Keratinocyte (primary cell): Measurements from ENCODE around the gene ATP7B. TPM values are rescaled to one million over a fixed set of nuclear protein-coding genes. Genes with fewer than 3 reads are reported as not detected.

Experiments
- DNase-seq: peaks from one replicate; pipeline ENCODE4 v3.0.0-alpha.2; 2011; ENCODE audit warnings: low read depth, missing footprints, low spot score
- FAIRE-seq: peaks from 2 replicates; lab custom pipeline; 2011; peaks lifted over from hg19 to GRCh38; lab: Jason Lieb, UNC
- H2AFZ ChIP-seq: 2 replicates; pipeline ENCODE4 v1.6.0; 2012; ENCODE audit warnings: low read length, control low read depth, inconsistent platforms; ENCODE audit not compliant: control insufficient read depth
- H3K27ac ChIP-seq: 2 replicates; pipeline ENCODE4 v1.5.1; 2011; ENCODE audit warnings: low read length; ENCODE audit not compliant: control insufficient read depth, insufficient read depth
- H3K27me3 ChIP-seq: 3 replicates; pipeline ENCODE4 v1.6.0; 2011; ENCODE audit warnings: low read length; ENCODE audit not compliant: control insufficient read depth, insufficient read depth; ENCODE audit errors: extremely low read depth
- H3K36me3 ChIP-seq, 2 experiments: 2 replicates in 1 of 2; 3 replicates in 1 of 2; pipeline ENCODE4 v1.5.1; 2011; ENCODE audit warnings: low read length in 2 of 2, mild to moderate bottlenecking in 1 of 2; ENCODE audit not compliant: control insufficient read depth in 2 of 2, insufficient read depth in 2 of 2; ENCODE audit errors: extremely low read depth in 1 of 2
- H3K4me1 ChIP-seq: 3 replicates; pipeline ENCODE4 v1.5.1; 2011; ENCODE audit warnings: low read length; ENCODE audit not compliant: control insufficient read depth, insufficient read depth; ENCODE audit errors: extremely low read depth
- H3K4me2 ChIP-seq: 3 replicates; pipeline ENCODE4 v1.6.0; 2011; ENCODE audit warnings: low read depth, low read length; ENCODE audit not compliant: control insufficient read depth, insufficient read depth; ENCODE audit errors: extremely low read depth
- H3K4me3 ChIP-seq, 3 experiments: fragments of 200-600 bp in 1 of 3; sonication (generic) in 1 of 3; 2 replicates in 2 of 3; 3 replicates in 1 of 3; pipeline ENCODE4 v1.5.1; 2011 to 2016; ENCODE audit warnings: low read length in 3 of 3, mild to moderate bottlenecking in 3 of 3, control low read depth in 2 of 3, inconsistent platforms in 1 of 3, low read depth in 1 of 3, mixed read lengths in 1 of 3, mixed run types in 1 of 3, moderate library complexity in 1 of 3; ENCODE audit not compliant: control insufficient read depth in 2 of 3, insufficient read depth in 2 of 3; ENCODE audit errors: extremely low read depth in 1 of 3
- H3K79me2 ChIP-seq: 2 replicates; pipeline ENCODE4 v1.6.0; 2012; ENCODE audit warnings: low read length; ENCODE audit not compliant: control insufficient read depth, insufficient read depth
- H3K9ac ChIP-seq: 3 replicates; pipeline ENCODE4 v1.6.0; 2011; ENCODE audit warnings: low read length; ENCODE audit not compliant: control insufficient read depth, insufficient read depth; ENCODE audit errors: extremely low read depth
- H3K9me1 ChIP-seq: 3 replicates; pipeline ENCODE4 v1.6.0; 2011; ENCODE audit warnings: low read length; ENCODE audit not compliant: control insufficient read depth, insufficient read depth; ENCODE audit errors: extremely low read depth
- H3K9me3 ChIP-seq: 2 replicates; pipeline ENCODE4 v1.5.1; 2012; ENCODE audit warnings: low read depth, low read length; ENCODE audit not compliant: control insufficient read depth
- H4K20me1 ChIP-seq: 3 replicates; pipeline ENCODE4 v1.6.0; 2011; ENCODE audit warnings: low read length; ENCODE audit not compliant: control insufficient read depth, insufficient read depth; ENCODE audit errors: extremely low read depth
- CTCF ChIP-seq, 3 experiments: IDR thresholded peaks in 1 of 3; conservative IDR thresholded peaks in 1 of 3; optimal IDR thresholded peaks in 1 of 3; 2 replicates in 2 of 3; 3 replicates in 1 of 3; pipeline versions ENCODE3 to v1.5.1; 2011; ENCODE audit warnings: low read length in 3 of 3, mild to moderate bottlenecking in 3 of 3, moderate library complexity in 2 of 3, control low read depth in 1 of 3, inconsistent platforms in 1 of 3; ENCODE audit not compliant: insufficient read depth in 2 of 3; ENCODE audit errors: extremely low read depth in 1 of 3
- EZH2 ChIP-seq: IDR thresholded peaks from one replicate; pipeline ENCODE4 v1.6.1; 2012; ENCODE audit warnings: inconsistent platforms, mild to moderate bottlenecking, low read length, moderate library complexity
- dilution Hi-C: fragments of 300-500 bp; cut with MboI; formaldehyde crosslinking; loops from one replicate; pipeline ENCODE4 v1.7.0; 2020; ENCODE audit warnings: low sequenced_read_pairs; ENCODE audit not compliant: extremely low pct_ligation_motif_present
- polyA plus RNA-seq, 5 experiments: library from polyadenylated mRNA; depleted of rRNA in 3 of 5; stranded (reverse) in 3 of 5; stranded (forward) in 1 of 5; unstranded in 1 of 5; fragments of >200 nt; gene quantifications; 1 replicate in 1 of 5; 2 replicates in 3 of 5; 3 replicates in 1 of 5; pipeline versions ENCODE4 v1.2.1 to v1.2.3, GENCODE V29; 2011 to 2012; ENCODE audit warnings: missing spikeins in 2 of 5, low read depth in 1 of 5, low replicate concordance in 1 of 5

ATP7B gene
- polyA plus RNA-seq, 1 donor (not counting 4 experiments of a cell fraction or from before 2014, with no cell fraction given) = 5.2 TPM

GRCh38 chr13:52047463-52047862 lies 36.2 kb upstream of the ATP7B start:
- FAIRE-seq = no peak
- dilution Hi-C loops = no loop called here
- H3K27me3 ChIP-seq = no peaks in the 10 kb centered on the region

GRCh38 chr13:52043675-52044074 lies 32.4 kb upstream of the ATP7B start:
- no peaks in the 10 kb centered on the region for H3K9me3 ChIP-seq
- no peak overlapping the region for H3K9ac ChIP-seq
- DNase-seq (no peak), FAIRE-seq (no peak)
- dilution Hi-C loops = no loop called here
- no peaks in the 10 kb centered on the region for H4K20me1 ChIP-seq
- no peak overlapping the region for H3K4me2 ChIP-seq
- no peaks in the 10 kb centered on the region for H3K9me1 ChIP-seq
- no peaks in the 10 kb centered on the region for H3K79me2 ChIP-seq
- H2AFZ ChIP-seq = no peak overlapping the region
- H3K4me1 ChIP-seq = no peaks in the 10 kb centered on the region
- TF ChIP-seq EZH2 (no peak), CTCF (optimal IDR thresholded peaks at IDR 0.05 in 1 of 3, IDR thresholded peaks at IDR 0.05 in 1 of 3, conservative IDR thresholded peaks at IDR 0.05 in 1 of 3; ENCODE audit: extremely low read depth in 1 of 3, insufficient read depth in 2 of 3, low read length in 3 of 3) (no peak)
- no peaks in the 10 kb centered on the region for H3K36me3 ChIP-seq
- no peaks in the 10 kb centered on the region for H3K27me3 ChIP-seq
- H3K4me3 ChIP-seq = no peak overlapping the region
- H3K27ac ChIP-seq = no peak overlapping the region

More at GRCh38 chr13:52047463-52047862, 36.2 kb upstream of the ATP7B start:
- H3K4me1 ChIP-seq = no peaks in the 10 kb centered on the region
- H4K20me1 ChIP-seq = no peaks in the 10 kb centered on the region
- H3K4me3 ChIP-seq = no peak overlapping the region
- H2AFZ ChIP-seq = no peak overlapping the region
- no peak overlapping the region for H3K4me2 ChIP-seq
- H3K9me3 ChIP-seq = no peaks in the 10 kb centered on the region
- TF ChIP-seq CTCF (optimal IDR thresholded peaks at IDR 0.05 in 1 of 3, IDR thresholded peaks at IDR 0.05 in 1 of 3, conservative IDR thresholded peaks at IDR 0.05 in 1 of 3; ENCODE audit: extremely low read depth in 1 of 3, insufficient read depth in 2 of 3, low read length in 3 of 3) (no peak), EZH2 (no peak)
- DNase-seq = no peak
- no peak overlapping the region for H3K9ac ChIP-seq
- H3K36me3 ChIP-seq = no peaks in the 10 kb centered on the region
- no peak overlapping the region for H3K27ac ChIP-seq
- H3K79me2 ChIP-seq = no peaks in the 10 kb centered on the region
- no peaks in the 10 kb centered on the region for H3K9me1 ChIP-seq
